BLaER1 treated with 17β-estradiol and CSF1 and Interleukin-3, amounts not matched to agents 10 nM and 100 nM (cell line): ENCODE data around the gene COL5A1.
A peak's percentile ranks its signal among the peaks of the same experiment; 100 is the strongest.

Experiments used
- H3K27ac ChIP-seq, 11 experiments: shearing (Covaris generic); formaldehyde crosslinking; 2 replicates each; pipeline ENCODE4 v1.8.1; 2022
- H3K27me3 ChIP-seq, 11 experiments: shearing (Covaris generic); formaldehyde crosslinking; 2 replicates each; pipeline ENCODE4 v1.8.1; 2022
- H3K36me3 ChIP-seq, 11 experiments: shearing (Covaris generic); formaldehyde crosslinking; 2 replicates each; pipeline ENCODE4 v1.8.1; 2022
- H3K4me1 ChIP-seq, 10 experiments: shearing (Covaris generic); formaldehyde crosslinking; 2 replicates each; pipeline ENCODE4 v1.8.1; 2022
- H3K4me2 ChIP-seq, 11 experiments: shearing (Covaris generic); formaldehyde crosslinking; 2 replicates each; pipeline ENCODE4 v1.8.1; 2022
- H3K4me3 ChIP-seq, 10 experiments: shearing (Covaris generic); formaldehyde crosslinking; 2 replicates each; pipeline ENCODE4 v1.8.1; 2022
- H3K9ac ChIP-seq, 11 experiments: shearing (Covaris generic); formaldehyde crosslinking; 2 replicates each; pipeline ENCODE4 v1.8.1; 2022
- H3K9me3 ChIP-seq, 11 experiments: shearing (Covaris generic); formaldehyde crosslinking; replicated peaks in 1 of 11; 2 replicates each; pipeline ENCODE4 v1.8.1; 2022
- H4K20me1 ChIP-seq, 11 experiments: shearing (Covaris generic); formaldehyde crosslinking; 2 replicates each; pipeline ENCODE4 v1.8.1; 2022
- Cebpa-rat ChIP-seq, 11 experiments: shearing (Covaris generic); IDR thresholded peaks; 2 replicates each; pipeline ENCODE4 v1.8.1; 2022

Gene COL5A1

DNA sequence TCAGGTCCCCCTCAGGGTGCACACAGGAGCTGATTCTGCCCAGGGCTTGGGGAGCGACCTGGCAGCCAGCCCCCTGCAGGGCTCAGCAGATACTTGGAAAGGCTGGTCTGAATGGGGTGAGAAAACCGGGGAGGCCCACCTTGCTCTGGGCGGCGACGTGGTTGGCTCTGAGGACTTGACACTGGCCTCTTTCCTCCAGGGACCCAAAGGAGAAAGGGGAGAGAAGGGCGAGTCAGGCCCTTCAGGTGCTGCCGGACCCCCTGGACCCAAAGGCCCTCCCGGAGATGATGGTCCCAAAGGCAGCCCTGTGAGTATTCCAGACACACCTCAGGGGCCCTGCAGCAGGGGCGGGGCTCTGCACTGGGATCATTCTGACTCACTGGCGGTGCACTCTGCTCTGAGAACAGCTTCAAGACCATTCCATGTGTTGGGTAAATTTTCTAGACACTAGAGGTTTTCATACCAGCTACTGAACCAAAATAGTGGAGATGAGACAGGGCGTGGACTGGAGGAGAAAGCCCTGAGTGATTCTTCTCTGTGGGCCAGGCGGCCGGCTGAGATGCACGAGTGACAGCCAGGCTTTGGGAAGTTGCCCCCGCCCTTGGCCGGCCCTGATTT, 173.1 kb downstream of the COL5A1 start:
- Histone ChIP-seq H3K27me3 (peaks cover 0 to 7% (median 0%) of the 10 kb centered on the region in 11 experiments; a peak in 3 of 22 replicates), H3K4me2 (no peak overlapping the region), H3K36me3 (peaks cover 0 to 100% (median 92%) of the 10 kb centered on the region in 11 experiments; a peak in 13 of 22 replicates)

DNA sequence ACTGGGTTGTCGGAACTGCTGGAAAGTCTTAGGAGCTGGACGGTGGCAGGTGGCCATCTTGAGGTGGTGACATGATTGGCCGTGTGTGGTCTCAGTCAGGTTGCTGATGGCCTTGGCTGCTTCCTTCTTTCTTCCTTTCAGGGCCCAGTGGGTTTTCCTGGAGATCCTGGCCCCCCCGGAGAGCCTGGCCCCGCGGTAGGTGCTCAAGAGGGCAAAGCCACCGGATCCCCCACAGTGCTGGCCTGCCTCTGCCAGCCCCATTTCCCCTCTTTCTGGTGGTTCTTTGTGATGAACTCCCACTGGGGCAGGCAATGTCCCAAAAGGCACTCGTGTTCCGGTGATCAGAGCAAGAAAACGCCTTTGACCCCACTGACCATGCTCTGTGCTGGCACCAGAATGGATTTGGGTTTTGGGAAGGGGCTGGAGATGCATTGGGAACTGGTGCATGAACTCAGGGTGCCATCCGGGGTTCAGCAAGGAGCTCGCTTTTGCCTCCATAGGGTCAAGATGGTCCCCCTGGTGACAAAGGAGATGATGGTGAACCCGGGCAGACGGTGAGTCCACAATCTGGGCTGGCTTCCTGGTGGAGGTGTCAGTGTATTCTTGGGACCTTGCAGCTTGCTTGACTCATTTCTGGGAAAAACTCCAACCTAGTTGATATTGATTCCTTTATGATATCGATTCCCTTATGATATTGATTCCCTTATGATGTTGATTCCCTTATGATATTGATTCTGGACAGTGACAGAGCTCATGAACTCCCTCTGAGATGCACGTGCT, 174.0 kb downstream of the COL5A1 start:
- Histone ChIP-seq H3K9ac (no peak overlapping the region), H4K20me1 (peaks cover 0 to 42% (median 10%) of the 10 kb centered on the region in 11 experiments; a peak in 14 of 22 replicates), H3K4me3 (no peak overlapping the region), H3K4me1 (peaks cover 0 to 28% (median 10%) of the 10 kb centered on the region in 10 experiments; a peak in 15 of 20 replicates), H3K36me3 (peaks cover 0 to 100% (median 95%) of the 10 kb centered on the region in 11 experiments; a peak in 13 of 22 replicates), H3K4me2 (no peak overlapping the region; a peak in 1 of 22 replicates), H3K27me3 (peaks cover 0 to 16% (median 0%) of the 10 kb centered on the region in 11 experiments; a peak in 4 of 22 replicates), H3K9me3 (no peaks in the 10 kb centered on the region), H3K27ac (no peak overlapping the region)
- TF ChIP-seq Cebpa-rat (IDR thresholded peaks at IDR 0.05) = no peak

More for the DNA sequence above, 173.1 kb downstream of the COL5A1 start:
- Histone ChIP-seq H3K9ac (no peak overlapping the region), H4K20me1 (peaks cover 0 to 36% (median 4%) of the 10 kb centered on the region in 11 experiments; a peak in 13 of 22 replicates), H3K27ac (no peak overlapping the region), H3K4me3 (no peak overlapping the region), H3K4me1 (peaks cover 0 to 18% (median 1%) of the 10 kb centered on the region in 10 experiments; a peak in 12 of 20 replicates), H3K9me3 (no peaks in the 10 kb centered on the region)
- no peak for TF ChIP-seq Cebpa-rat (IDR thresholded peaks at IDR 0.05)

DNA sequence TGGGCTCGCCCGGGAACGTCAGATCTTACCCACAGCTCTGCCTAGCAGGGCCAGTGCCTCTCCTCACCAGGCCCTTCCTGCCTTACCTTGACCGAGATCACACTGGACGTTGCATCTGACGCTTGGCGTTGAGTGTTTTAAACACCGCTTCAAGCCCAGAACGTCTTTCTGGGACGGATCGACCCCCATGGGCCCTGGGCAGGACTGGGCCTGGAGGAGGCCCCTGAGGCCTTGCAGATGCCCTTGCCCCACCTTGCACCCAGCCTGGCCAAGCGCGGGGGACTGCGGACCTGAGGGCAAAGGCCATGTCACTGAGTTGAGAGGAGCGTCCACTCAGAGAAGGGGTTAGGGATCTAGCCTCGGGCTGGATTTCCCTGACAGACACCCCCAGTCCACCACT, 174.7 kb downstream of the COL5A1 start:
- no peaks in the 10 kb centered on the region for H3K9me3 ChIP-seq

DNA sequence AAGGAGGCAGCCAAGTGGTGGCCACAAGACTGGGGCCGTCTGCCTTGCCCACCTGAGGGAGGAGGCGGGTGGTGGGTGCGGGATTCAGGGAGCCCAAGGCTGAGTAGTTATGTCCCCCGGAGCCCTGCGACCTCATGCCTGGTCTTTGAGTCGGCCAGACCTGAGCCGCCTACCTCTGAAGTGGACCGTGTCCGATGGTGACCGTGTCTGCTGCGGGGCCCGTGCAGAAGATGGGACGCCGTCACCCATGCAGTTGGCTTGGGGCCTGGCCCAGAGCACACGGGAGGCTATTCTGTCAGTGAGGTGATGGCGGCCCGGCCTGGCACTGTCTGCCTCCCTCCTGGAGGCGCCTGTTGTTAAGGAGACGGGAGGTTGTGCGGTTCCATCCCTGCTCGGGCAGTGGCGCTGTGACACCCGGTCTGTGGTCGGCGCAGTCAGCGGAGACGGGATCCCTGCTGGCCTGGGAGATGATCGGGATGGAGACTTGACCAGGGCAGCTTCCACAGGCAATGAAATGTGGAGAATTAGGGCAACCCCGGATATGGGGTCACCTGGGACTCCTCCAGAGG, 176.5 kb downstream of the COL5A1 start:
- TF ChIP-seq Cebpa-rat (IDR thresholded peaks at IDR 0.05) = no peak
- H3K36me3 ChIP-seq = peaks cover 0 to 97% (median 84%) of the 10 kb centered on the region in 11 experiments; a peak in 12 of 22 replicates

More for the DNA sequence above, 174.7 kb downstream of the COL5A1 start:
- Histone ChIP-seq H3K4me2 (no peak overlapping the region), H3K4me1 (peaks cover 0 to 34% (median 13%) of the 10 kb centered on the region in 10 experiments; a peak in 15 of 20 replicates), H3K27me3 (peaks cover 0 to 21% (median 0%) of the 10 kb centered on the region in 11 experiments; a peak in 4 of 22 replicates), H4K20me1 (peaks cover 0 to 48% (median 12%) of the 10 kb centered on the region in 11 experiments; a peak in 14 of 22 replicates), H3K9ac (no peak overlapping the region), H3K4me3 (no peak overlapping the region), H3K36me3 (peaks cover 0 to 100% (median 94%) of the 10 kb centered on the region in 11 experiments; a peak in 13 of 22 replicates), H3K27ac (no peak overlapping the region)
- no peak for TF ChIP-seq Cebpa-rat (IDR thresholded peaks at IDR 0.05)

DNA sequence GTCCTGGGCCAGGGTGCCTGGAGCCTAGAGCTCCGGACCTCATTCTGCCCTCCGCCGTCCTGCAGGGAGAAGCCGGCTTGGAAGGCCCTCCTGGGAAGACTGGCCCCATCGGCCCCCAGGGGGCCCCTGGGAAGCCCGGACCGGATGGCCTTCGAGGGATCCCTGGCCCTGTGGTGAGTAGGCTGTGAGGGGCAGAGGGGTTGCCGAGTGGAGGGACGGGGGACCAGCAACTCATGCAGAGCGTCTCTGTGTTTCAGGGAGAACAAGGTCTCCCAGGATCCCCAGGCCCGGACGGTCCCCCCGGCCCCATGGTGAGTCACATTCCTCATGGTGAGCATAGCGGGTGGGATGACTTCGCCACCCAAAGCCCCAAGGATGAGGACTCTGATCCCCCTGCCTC, 177.0 kb downstream of the COL5A1 start:
- no peak overlapping the region for H3K4me3 ChIP-seq
- no peaks in the 10 kb centered on the region for H3K9me3 ChIP-seq
- peaks cover 0 to 37% (median 13%) of the 10 kb centered on the region in 10 experiments; a peak in 15 of 20 replicates for H3K4me1 ChIP-seq
- no peak overlapping the region for H3K27ac ChIP-seq
- H4K20me1 ChIP-seq = peaks cover 0 to 56% (median 12%) of the 10 kb centered on the region in 11 experiments; a peak in 14 of 22 replicates
- H3K36me3 ChIP-seq = peaks cover 0 to 97% (median 84%) of the 10 kb centered on the region in 11 experiments; a peak in 12 of 22 replicates
- TF ChIP-seq Cebpa-rat (IDR thresholded peaks at IDR 0.05) = no peak
- H3K4me2 ChIP-seq = no peak overlapping the region
- H3K27me3 ChIP-seq = peaks cover 0 to 27% (median 0%) of the 10 kb centered on the region in 11 experiments; a peak in 4 of 22 replicates
- H3K9ac ChIP-seq = no peak overlapping the region

More for the DNA sequence above, 176.5 kb downstream of the COL5A1 start:
- H3K27me3 ChIP-seq = peaks cover 0 to 27% (median 0%) of the 10 kb centered on the region in 11 experiments; a peak in 4 of 22 replicates
- H3K4me2 ChIP-seq = no peak overlapping the region
- no peak overlapping the region for H3K9ac ChIP-seq
- peaks cover 0 to 37% (median 13%) of the 10 kb centered on the region in 10 experiments; a peak in 15 of 20 replicates for H3K4me1 ChIP-seq
- H3K4me3 ChIP-seq = no peak overlapping the region
- H4K20me1 ChIP-seq = peaks cover 0 to 60% (median 12%) of the 10 kb centered on the region in 11 experiments; a peak in 14 of 22 replicates
- H3K9me3 ChIP-seq = no peaks in the 10 kb centered on the region
- no peak overlapping the region for H3K27ac ChIP-seq

DNA sequence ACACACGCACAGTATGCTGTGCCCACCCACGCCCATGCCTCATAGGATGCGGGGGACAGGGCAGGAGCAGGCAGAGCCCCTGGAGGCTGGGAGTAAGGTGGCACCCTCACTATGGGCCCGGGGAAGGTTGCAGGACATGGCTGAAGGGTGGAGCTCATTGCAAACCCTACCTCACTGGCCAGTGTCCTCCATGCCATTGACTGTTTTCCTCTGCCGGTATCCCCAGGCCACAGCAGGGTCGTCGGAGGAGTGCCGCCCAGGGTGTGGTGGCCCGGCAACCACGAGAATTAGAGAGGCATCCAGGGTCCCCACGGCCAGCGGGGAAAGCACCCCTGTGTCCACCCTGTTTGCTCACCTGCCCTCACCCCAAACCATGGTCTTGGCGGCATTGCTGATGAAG, 179.3 kb downstream of the COL5A1 start:
- Histone ChIP-seq H3K4me3 (no peak overlapping the region), H3K4me1 (peaks cover 0 to 32% (median 13%) of the 10 kb centered on the region in 10 experiments; a peak in 15 of 20 replicates), H3K27me3 (peaks cover 0 to 27% (median 0%) of the 10 kb centered on the region in 11 experiments; a peak in 4 of 22 replicates), H3K9ac (no peak overlapping the region), H3K27ac (no peak overlapping the region), H3K9me3 (no peaks in the 10 kb centered on the region), H4K20me1 (peaks cover 0 to 57% (median 12%) of the 10 kb centered on the region in 11 experiments; a peak in 14 of 22 replicates), H3K36me3 (peaks cover 0 to 97% (median 84%) of the 10 kb centered on the region in 11 experiments; a peak in 11 of 22 replicates), H3K4me2 (peak overlapping the region in 7 of 11 experiments; percentile 47 to 77 (median 59); a peak in 6 of 22 replicates)
- TF ChIP-seq Cebpa-rat (IDR thresholded peaks at IDR 0.05) = no peak

DNA sequence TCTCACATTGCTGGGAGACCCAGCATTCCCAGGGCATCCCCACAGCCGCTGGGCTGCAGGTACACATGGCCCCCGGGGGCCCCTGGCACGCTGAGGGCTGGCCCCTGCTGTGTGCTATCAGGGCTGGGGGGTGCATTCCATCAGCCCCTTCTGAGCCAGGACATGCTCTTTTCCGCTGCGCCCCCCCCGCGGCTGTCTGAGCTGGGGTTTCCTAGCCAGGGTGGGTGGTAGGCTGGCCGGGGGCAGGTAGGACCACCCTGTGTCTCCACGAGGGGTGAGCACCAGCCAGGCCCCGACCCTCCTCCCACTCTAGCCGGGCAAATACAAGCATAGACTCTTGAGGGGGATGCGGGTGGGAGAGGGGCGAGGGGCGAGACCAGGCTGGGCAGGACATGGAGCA, 180.9 kb downstream of the COL5A1 start:
- Histone ChIP-seq H4K20me1 (peaks cover 0 to 64% (median 12%) of the 10 kb centered on the region in 11 experiments; a peak in 14 of 22 replicates), H3K36me3 (peaks cover 0 to 94% (median 83%) of the 10 kb centered on the region in 11 experiments; a peak in 11 of 22 replicates), H3K9me3 (no peaks in the 10 kb centered on the region), H3K4me1 (peaks cover 0 to 39% (median 15%) of the 10 kb centered on the region in 10 experiments; a peak in 15 of 20 replicates), H3K4me2 (no peak overlapping the region), H3K4me3 (no peak overlapping the region), H3K27me3 (peaks cover 0 to 27% (median 0%) of the 10 kb centered on the region in 11 experiments; a peak in 4 of 22 replicates), H3K27ac (no peak overlapping the region), H3K9ac (no peak overlapping the region)
- no peak for TF ChIP-seq Cebpa-rat (IDR thresholded peaks at IDR 0.05)

DNA sequence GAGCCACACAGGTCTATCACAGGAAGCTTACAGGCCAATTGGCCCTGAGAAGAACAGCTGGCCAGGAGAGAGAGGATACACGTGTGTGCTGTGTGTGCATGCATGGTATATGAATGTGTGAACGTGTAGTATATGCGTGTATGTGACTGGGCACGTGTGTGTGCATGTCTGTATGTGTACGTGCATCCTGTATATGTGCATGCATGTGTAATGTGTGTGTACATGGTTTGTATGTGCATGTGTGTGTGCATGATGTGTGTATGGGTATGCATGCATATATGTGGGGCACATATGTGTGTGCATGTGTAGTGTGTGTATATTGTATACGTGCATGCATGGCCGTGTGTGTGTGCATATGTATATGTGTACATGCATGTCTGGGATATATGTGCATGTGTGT, 182.0 kb downstream of the COL5A1 start:
- H3K4me1 ChIP-seq = peaks cover 0 to 37% (median 15%) of the 10 kb centered on the region in 10 experiments; a peak in 15 of 20 replicates
- no peak overlapping the region for H3K9ac ChIP-seq
- H3K27ac ChIP-seq = no peak overlapping the region
- H3K4me2 ChIP-seq = no peak overlapping the region
- H3K36me3 ChIP-seq = peaks cover 0 to 94% (median 80%) of the 10 kb centered on the region in 11 experiments; a peak in 12 of 22 replicates
- peaks cover 0 to 63% (median 12%) of the 10 kb centered on the region in 11 experiments; a peak in 14 of 22 replicates for H4K20me1 ChIP-seq
- no peaks in the 10 kb centered on the region for H3K9me3 ChIP-seq
- H3K27me3 ChIP-seq = peaks cover 0 to 27% (median 0%) of the 10 kb centered on the region in 11 experiments; a peak in 4 of 22 replicates
- no peak for TF ChIP-seq Cebpa-rat (IDR thresholded peaks at IDR 0.05)
- no peak overlapping the region for H3K4me3 ChIP-seq
